Peyer's patch (tissue), 4 donors: ENCODE data around the gene RAD51B.

ENCODE experiments used
- CTCF ChIP-seq, 6 experiments: fragments of 450-650 bp in 4 of 6; fragments of 200-600 bp in 2 of 6; sonication (generic) in 1 of 6; IDR thresholded peaks; one replicate each; pipeline ENCODE4 v1.5.1; 2017 to 2019; ENCODE audit warnings: antibody characterized with exemption in 6 of 6, mild to moderate bottlenecking in 3 of 6, moderate library complexity in 1 of 6
- POLR2A ChIP-seq, 2 donors: fragments of 450-650 bp; IDR thresholded peaks; one replicate each; pipeline ENCODE4 v1.5.1; 2017; ENCODE audit warnings: antibody characterized with exemption in 2 of 2, mild to moderate bottlenecking in 2 of 2, moderate library complexity in 2 of 2

GRCh38 chr14:67857778-67858350, 38.3 kb downstream of the RAD51B start:
- TF ChIP-seq CTCF (IDR thresholded peaks at IDR 0.05) (no peak), POLR2A (IDR thresholded peaks at IDR 0.05) (no peak)
